Hematopoietic multipotent progenitor cell treated with erythropoietin and hydrocortisone succinate and interleukin-3 and kit ligand, for 8 days (in vitro differentiated cells): ENCODE results near the gene RFTN2.
"Not testable (repeated sequence)": the region's sequence is repeated elsewhere in the genome, so short reads cannot be mapped to it uniquely, and the experiment has no call there.

Experiments
- DNase-seq: peaks from one replicate; pipeline ENCODE4 v3.0.0-alpha.2; 2015

Gene RFTN2, protein sequence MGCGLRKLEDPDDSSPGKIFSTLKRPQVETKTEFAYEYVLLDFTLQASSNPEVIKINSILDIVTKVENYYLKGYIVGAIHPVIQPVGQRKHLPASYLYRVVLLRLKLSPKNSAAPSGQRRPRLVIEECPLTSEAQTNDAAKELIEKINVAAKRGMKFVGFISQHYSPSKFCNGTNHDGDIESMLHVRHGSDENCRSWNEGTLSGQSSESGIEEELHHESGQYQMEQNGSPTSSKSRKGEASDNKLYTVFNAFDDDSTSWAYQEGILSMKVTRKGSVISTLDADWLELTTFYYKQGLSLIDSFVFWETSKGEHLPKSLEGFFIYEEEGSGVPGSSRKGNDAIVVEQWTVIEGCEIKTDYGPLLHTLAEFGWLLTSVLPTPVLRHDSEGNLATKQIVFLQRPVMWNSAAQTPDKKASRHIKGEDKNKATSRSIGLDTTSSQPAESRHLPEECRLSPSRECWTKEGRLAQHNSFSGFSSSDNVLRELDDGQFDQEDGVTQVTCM

DNA sequence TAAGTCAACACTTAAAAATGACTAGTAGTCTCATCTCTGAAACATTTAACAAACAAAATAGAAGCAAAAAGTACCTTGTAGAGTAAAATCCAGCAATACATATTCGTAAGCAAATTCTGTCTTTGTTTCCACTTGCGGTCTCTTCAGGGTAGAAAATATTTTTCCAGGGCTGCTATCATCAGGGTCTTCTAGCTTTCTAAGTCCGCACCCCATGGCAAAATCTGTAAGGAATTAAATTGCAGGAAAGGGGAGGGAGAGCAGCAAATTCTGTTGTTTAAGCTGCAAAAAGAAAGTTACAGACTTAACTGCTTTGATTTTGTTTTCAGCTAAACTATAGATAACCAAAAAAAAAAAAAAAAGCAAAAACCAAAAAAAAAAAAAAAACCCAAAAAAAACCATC, at the start of gene RFTN2:
TSS of gene RFTN2 (minus strand) at position 342 of the 400 bp plus-strand sequence. CDS start at position 213, 129 bp downstream.
- DNase-seq, result no peak

DNA sequence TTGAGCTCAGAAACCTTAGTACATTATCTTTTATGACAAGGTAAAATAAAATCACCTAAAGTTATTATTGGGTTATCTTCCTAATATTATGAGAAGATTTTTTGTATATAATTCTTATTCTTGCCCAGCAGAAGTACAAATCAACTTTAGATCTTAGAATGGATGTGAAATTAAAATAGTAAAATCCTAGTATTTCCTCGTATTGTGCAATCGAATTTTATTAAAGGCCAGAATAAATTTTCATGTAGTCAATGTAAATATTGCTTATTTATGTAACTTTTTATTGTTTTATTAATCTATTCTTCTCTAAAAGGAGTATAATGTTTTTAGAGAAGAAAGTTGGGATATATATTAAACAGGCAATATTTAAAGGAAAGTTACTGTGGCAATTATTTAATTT, 42.5 kb upstream of the RFTN2 start:
- DNase-seq, result no peak

DNA sequence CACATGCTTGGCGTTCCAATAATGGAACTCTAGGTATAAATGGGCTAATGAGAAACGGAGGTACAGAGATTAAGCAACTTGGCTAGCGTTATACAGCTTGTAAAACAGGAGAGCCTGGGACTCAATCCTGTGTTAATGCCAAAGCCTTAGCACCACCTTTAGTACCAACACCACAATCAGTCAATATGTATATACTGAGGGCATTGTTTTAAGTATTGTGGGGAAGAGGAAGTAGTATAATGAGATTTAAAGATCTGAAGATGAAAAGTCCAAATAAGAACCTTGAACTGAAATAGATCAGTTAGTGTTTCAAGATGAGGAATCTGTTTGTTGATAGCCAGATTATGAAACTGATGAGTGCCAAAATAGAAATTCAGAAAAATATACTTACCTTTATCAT, 37.9 kb upstream of the RFTN2 start:
- no peak for DNase-seq

DNA sequence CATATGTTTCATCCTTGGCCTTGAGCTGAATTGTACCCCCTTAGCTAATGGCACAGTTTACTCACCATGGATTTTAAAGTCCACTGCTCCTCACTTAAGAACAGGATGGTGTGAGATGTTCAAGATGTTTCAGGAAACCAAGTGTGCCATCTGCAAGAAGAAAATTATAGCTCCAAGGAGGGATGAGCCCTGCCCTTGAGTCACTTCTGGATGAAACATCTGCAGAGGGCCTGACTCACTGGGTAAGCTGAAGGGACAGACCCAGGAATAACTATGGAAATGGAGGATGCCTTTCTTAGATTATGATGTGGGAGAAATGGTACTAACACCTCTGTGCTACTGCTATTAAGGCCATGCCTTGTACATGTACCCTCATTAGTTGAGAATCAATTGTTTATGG, 36.2 kb upstream of the RFTN2 start:
- DNase-seq, result no peak

DNA sequence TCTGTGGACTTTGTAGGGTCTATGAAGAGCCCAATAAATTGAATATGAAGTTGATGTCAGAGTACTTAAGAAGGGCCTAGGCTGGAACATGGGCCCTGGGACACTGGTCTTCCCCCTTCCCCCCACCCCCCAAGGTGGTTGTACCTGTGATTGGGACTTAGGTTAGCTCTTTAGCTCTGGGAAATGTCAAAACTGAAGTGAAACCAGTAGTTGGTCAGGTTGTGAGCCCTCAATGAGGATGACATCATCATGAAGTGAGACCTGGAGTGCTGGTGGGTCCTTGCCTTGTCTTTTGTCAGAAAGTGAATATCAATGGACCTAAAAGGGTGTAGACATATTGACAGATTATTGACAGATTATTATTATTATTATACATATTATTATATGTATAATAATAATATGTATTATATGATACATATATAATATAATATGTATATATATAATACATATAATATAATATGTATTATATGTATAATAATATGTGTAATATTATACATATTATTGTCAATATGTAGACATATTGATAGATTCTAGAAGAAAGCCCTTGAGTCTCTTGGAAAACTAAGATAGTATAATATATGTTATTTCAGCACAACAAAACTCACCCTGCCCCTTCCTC, 35.1 kb upstream of the RFTN2 start:
- no peak for DNase-seq

DNA sequence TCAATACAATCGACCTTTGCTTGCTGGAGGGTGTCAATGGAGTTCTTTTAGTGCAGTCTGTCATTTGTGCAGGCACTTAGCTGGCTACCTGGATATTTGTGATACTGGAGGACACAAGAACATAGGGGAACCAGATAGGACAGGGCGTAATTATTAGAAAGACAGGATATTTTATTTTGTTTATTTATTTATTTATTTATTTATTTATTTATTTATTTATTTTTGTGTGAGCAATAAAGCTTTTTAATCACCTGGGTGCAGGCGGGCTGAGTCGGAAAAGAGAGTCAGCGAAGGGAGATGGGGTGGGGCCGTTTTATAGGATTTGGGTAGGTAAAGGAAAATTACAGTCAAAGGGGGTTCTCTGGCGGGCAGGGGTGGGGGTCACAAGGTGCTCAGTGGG, 33.8 kb upstream of the RFTN2 start:
- DNase-seq, result not testable (repeated sequence)

DNA sequence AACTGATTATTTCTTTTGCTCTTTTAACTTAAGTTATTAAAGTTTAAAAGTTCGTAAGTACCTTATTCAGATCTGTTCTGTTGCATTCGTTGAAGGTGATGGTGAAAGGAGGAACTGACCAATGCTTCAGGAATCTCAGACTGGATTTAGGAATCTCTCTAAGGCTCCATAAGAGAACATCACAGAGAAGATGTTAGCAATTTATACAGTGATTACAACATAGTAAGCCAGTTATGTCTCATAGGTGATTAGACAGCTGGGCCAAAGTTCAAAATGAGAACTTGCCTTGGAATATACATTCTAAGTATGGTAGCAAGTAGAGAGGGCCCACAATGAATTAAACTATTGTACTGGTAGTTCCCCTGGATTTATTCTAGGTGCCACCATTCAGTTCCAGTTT, 32.9 kb upstream of the RFTN2 start:
- no peak for DNase-seq

DNA sequence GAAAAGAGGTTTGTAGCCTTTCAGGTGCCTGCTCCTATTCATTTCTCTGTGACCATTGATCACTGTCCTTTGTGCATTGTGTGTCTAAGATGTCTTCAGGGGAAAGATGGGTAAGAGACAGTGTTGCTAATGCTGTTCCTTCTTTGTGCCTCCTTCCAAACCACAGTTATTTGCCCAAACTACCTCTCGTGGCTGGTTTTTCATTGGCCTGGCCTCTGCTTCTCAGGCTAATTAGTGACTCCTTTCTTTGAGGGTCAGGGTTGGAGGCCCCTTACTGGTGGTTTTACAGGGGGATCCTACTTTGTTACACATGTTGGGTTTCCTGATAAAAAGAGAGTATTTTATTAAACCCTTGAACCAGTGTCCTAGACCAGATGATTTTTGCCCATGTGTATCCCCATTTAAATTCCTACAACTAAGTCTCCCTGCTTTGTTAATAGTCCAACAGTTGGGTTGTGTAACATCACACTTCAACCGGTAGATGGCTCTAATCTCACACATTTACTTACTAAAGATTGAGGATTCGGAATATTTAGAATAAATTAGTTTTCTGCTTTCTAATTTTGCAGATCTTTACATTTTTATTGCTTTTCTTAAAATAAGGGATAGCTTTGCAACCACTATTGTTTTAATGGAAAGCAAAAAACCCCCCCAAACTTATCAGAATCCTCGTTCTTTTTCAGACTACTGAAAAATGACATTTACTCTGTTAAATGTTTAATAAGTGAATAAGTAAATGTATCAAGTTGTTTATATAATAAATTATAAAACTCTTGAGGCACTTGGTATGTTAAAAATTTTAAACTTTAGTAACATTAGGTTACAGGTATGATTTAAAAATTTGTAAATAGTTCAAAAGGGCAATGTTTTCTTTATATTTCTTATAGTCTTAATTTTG, 32.2 kb upstream of the RFTN2 start:
- DNase-seq, result peak; percentile 76

DNA sequence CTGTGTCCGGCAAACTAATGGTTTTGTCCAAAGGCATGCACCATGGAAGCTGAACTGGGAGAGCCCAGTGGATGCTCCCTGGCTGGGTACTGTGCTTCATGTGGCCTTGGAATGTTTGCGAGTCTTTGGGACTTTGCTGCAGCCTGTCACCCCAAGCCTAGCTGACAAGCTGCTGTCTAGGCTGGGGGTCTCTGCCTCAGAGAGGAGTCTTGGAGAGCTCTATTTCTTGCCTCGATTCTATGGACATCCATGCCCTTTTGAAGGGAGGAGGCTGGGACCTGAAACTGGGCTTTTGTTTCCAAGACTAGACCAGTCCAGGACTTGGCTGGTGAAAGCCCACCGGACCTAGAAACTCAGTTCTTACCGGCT, 31.4 kb upstream of the RFTN2 start:
- DNase-seq, result no peak

DNA sequence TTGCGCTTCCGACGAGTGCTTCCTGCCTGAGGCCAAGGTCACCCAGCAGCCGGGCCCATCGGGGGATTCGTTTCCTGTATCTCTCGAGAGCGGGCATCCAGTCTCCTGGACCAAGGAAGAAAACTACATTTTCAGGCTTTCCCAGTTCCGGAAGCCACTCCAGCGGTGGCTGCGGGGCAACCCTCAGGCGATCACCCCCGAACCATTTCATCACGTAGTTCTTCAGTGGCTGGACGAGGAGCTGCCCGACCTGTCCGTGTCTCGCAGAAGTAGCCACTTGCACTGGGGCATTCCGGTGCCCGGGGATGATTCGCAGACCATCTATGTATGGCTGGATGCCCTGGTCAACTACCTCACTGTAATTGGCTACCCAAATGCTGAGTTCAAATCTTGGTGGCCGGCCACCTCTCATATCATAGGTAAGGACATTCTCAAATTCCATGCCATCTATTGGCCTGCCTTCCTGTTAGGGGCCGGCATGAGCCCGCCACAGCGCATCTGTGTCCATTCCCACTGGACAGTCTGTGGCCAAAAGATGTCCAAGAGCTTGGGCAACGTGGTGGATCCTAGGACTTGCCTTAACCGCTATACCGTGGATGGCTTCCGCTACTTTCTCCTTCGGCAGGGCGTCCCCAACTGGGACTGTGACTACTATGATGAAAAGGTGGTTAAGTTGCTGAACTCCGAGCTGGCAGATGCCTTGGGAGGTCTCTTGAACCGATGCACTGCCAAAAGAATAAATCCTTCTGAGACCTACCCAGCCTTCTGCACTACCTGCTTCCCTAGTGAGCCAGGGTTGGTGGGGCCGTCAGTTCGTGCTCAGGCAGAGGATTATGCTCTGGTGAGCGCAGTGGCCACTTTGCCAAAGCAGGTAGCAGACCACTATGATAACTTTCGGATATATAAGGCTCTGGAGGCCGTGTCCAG, 30.8 kb upstream of the RFTN2 start:
- no peak for DNase-seq

DNA sequence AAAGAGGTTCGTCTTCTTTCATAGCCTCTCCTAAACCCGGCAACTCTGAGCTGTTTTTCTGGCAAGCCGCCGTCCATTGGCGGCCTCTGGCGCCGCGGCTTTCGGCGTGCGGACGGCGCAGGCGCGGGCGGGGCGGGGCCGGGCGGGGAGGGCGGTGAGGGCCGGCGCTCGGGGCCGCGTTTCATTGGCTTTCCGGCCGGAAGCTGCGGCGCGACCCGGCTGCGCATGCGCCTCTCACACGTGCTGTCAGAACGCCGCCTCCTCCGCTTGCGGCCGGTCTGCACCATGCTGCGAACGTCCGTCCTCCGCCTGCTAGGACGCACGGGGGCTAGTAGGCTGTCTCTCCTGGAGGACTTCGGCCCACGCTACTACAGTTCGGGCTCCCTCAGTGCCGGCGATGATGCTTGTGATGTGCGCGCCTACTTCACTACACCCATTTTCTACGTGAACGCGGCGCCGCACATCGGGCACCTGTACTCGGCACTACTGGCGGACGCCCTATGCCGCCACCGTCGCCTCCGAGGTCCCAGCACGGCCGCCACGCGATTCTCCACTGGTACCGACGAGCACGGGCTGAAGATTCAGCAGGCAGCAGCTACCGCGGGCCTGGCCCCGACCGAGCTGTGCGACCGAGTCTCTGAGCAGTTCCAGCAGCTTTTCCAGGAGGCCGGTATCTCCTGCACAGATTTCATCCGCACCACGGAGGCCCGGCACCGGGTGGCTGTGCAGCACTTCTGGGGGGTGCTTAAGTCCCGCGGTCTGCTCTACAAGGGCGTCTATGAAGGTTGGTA, 29.9 kb upstream of the RFTN2 start, which contains the start of gene MARS2:
TSS of gene MARS2 (plus strand) at position 249 of the 791 bp plus-strand sequence. CDS start at position 286, 37 bp downstream.
- DNase-seq, result peak; percentile 91

DNA sequence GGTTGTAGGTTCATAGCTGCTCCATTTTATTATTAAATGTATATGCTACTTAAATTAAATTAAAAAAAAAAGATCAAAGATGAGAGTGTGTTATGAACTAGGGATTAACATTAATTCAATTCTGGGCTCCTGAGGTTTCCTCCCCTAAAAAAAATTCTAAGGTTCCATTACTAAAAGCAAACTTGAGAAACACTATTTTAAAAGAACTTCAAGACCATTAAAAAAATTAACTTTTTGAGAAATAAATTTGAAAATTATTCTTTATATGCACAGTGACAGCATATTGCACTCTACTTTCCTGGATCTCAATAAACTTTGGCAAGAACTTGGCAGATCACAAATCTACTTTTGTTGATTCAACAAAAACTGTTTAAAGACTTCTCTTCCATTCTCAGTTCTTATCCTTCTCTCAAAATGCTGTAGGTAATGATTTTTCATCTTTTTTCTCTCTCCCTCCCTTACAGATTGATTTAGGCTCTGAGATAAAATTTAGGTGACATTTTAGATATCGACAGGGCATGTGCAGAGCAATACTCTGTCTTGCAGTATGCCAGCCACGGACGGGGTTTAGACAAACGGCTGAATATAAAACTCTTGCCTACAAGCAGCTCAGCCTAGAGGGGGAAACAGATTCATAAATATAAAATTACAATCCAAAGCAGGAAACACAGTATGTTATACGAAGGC, 29.2 kb upstream of the RFTN2 start:
- no peak for DNase-seq

DNA sequence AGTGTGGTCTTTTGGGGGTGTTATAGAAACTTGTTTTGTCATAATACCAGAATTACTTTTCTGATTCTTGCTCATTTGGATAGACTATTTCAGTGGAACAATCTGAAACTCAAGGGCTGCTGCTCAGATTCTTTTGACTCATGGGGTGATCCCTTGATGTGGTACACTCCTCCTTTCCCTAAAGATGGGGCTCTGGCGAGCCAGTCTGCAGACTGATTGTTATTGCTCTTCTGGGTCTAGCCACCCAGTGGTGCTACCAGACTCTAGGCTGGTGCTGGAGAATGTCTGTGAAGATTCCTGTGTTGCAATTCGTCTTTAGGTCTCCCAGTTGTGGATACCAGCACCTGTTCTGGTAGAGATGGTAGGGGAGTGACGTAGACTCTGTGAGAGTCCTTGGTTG, 25.6 kb upstream of the RFTN2 start:
- no peak for DNase-seq

DNA sequence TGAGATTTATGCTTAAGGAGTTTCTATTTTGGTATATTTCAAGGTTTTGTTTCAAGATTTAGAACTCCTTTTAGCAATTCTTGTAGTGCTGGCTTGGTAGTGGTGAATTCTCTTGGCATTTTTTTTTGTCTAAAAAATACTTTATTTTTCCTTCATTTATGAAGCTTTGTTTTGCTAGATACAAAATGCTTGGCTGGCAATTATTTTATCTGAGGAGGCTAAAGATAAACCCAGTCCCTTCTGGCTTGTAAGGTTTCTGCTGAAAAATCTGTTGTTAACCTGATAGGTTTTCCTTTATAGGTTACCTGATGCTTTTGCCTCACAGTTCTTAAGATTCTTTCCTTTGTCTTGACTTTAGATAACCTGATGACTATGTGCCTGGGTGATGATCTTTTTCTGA, 24.3 kb upstream of the RFTN2 start:
- DNase-seq, result not testable (repeated sequence)

DNA sequence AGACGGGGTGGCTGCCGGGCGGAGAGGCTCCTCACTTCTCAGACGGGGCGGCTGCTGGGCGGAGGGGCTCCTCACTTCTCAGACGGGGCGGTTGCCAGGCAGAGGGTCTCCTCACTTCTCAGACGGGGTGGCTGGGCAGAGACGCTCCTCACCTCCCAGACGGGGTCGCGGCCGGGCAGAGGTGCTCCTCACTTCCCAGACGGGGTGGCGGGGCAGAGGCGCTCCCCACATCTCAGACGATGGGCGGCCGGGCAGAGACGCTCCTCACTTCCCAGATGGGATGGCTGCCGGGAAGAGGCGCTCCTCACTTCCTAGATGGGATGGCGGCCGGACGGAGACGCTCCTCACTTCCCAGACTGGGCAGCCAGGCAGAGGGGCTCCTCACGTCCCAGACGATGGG, 21.2 kb upstream of the RFTN2 start:
- not testable (repeated sequence) for DNase-seq

DNA sequence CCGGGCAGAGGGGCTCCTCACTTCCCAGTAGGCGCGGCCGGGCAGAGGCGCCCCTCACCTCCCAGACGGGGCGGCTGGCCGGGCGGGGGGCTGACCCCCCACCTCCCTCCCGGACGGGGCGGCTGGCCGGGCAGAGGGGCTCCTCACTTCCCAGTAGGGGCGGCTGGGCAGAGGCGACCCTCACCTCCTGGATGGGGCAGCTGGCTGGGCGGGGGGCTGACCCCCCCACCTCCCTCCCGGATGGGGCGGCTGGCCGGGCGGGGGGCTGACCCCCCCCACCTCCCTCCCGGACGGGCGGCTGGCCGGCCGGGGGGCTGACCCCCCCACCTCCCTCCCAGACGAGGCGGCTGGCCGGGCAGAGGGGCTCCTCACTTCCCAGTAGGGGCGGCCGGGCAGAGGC, 20.6 kb upstream of the RFTN2 start:
- not testable (repeated sequence) for DNase-seq

DNA sequence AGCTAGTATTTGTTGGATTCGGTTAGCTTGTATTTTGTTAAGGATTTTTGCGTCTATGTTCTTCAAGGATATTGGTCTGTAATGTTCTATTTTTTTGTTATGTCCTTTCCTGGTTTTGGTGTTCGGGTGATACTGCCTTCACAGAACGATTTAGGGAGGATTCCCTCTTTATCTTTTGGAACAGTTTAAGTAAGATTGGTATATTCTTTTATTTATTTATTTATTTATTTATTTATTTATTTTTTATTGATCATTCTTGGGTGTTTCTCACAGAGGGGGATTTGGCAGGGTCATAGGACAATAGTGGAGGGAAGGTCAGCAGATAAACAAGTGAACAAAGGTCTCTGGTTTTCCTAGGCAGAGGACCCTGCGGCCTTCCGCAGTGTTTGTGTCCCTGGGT, 19.8 kb upstream of the RFTN2 start:
- DNase-seq, result not testable (repeated sequence)

DNA sequence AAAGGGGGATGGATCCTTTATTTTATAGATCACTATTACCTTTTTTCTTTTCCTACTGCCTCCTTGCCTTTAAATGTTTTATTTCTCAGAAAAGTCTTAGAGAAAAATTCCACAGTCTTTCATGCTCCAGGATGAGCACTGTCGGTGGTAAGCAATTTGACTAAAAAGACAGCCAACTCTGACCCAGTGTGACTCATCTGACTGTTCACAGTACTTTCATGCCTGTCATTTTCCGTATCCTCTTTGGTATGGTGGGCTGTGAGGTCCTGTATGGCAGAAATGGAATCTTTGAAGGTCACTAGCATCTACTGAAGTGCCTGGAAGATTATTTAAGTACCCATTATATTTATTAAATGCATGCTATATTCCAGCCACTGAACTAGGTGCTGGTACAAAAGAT, 2.1 kb upstream of the RFTN2 start:
- DNase-seq, result no peak

DNA sequence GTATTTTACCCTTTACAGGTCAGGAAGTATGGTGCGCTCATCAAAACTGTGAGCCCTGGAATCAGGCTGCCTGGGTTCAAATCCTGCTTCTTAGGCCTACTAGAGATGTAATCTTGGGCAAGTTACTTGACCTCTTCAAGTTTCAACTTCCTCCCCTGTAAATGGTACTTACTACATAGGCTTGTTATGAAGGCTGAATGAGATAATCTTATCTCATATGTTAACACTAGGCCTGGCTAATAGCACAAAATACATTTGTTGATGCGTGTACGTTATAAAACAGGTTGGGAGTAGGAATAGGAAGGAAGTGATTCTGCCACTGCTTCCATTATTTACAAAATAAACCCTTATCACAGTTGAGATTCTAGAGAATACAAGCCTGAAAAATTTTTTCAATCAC, 1.7 kb upstream of the RFTN2 start:
- no peak for DNase-seq

DNA sequence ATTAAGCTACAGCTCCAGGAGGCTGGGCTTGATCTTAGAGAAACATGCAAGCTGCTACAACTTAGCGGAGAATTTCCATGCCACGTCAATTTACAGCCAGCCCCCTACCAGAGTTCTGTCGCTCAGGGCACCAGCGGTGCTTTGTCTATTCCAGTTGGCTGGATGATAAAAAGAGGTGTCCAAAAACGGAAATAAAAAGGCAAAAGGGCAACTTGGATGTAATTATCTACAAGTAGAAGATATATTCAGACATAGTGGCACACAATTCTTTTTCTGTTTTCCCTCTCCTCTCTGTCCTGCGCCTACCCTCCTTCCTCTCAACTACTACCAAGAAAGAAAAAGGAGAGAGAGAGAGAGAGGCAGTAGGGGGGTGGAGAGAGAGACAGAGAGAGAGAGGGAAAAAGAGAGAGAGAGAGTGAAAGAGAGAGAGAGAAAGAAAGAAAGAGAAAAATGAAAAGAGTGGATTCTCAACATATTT, 363 bp upstream of the RFTN2 start:
- no peak for DNase-seq

DNA sequence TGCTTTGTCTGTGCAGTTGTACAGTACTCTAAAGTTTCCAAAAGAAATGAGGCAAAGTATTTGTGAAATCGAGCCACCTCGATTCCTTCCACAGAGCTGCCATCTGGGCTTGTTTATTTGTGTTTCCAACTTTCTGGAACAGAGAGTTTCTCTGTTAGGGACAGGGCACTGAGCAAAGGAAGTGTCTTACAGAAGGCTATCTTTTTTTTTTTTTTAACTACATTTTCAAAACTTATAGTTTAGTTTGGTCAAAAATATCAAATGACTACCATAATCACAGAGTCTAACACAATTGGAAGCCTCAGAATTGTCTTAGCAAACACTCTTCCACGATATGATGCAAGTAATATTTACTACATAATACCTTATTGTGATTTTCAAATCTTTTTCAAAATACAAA, 796 bp downstream of the RFTN2 start:
- no peak for DNase-seq
